Neural progenitor cell (in vitro differentiated cells): ENCODE results near the gene PIP4K2A. TPM values are rescaled to one million over a fixed set of nuclear protein-coding genes. Genes with fewer than 3 reads are reported as not detected.

Experiments
- DNase-seq: peaks from one replicate; pipeline ENCODE4 v3.0.0-alpha.2; 2016; ENCODE audit warnings: low spot score
- H2AFZ ChIP-seq: fragments of 200-600 bp; sonication (generic); replicated peaks from 2 replicates; pipeline ENCODE4 v1.6.1; 2016; ENCODE audit warnings: antibody characterized with exemption
- H3F3A ChIP-seq: fragments of 200-600 bp; sonication (generic); 2 replicates; pipeline ENCODE4 v1.6.1; 2016; ENCODE audit warnings: antibody characterized with exemption, low read depth
- H3K27ac ChIP-seq: fragments of 200-600 bp; sonication (generic); 2 replicates; pipeline ENCODE4 v1.5.1; 2016; ENCODE audit warnings: mild to moderate bottlenecking
- H3K27me3 ChIP-seq: fragments of 200-600 bp; sonication (generic); 2 replicates; pipeline ENCODE4 v1.6.1; 2016; ENCODE audit warnings: mild to moderate bottlenecking, moderate library complexity
- H3K36me3 ChIP-seq: fragments of 200-600 bp; sonication (generic); 2 replicates; pipeline ENCODE4 v1.5.1; 2016
- H3K4me1 ChIP-seq: fragments of 200-600 bp; sonication (generic); 2 replicates; pipeline ENCODE4 v1.6.1; 2016; ENCODE audit warnings: mixed run types
- H3K4me2 ChIP-seq: fragments of 200-600 bp; sonication (generic); 2 replicates; pipeline ENCODE4 v1.6.1; 2016
- H3K4me3 ChIP-seq: fragments of 200-600 bp; sonication (generic); 2 replicates; pipeline ENCODE4 v1.5.1; 2016
- H3K79me2 ChIP-seq: fragments of 200-600 bp; sonication (generic); 2 replicates; pipeline ENCODE4 v1.6.1; 2016; ENCODE audit warnings: low read depth
- H3K9ac ChIP-seq: fragments of 200-600 bp; sonication (generic); 2 replicates; pipeline ENCODE4 v1.6.1; 2016
- H3K9me3 ChIP-seq: fragments of 200-600 bp; sonication (generic); 2 replicates; pipeline ENCODE4 v1.5.1; 2016; ENCODE audit warnings: low read depth
- H4K20me1 ChIP-seq: fragments of 200-600 bp; sonication (generic); 2 replicates; pipeline ENCODE4 v1.6.1; 2016; ENCODE audit warnings: low read depth
- H3K27ac Mint-ChIP-seq: 3 replicates; pipeline ENCODE4 v1.8.0; 2021; ENCODE audit warnings: mixed read lengths
- H3K27me3 Mint-ChIP-seq: 2 replicates; pipeline ENCODE4 v1.8.0; 2022; ENCODE audit warnings: low read depth, mild to moderate bottlenecking, inconsistent platforms, moderate library complexity, mixed read lengths; ENCODE audit not compliant: insufficient read depth
- H3K36me3 Mint-ChIP-seq: 3 replicates; pipeline ENCODE4 v1.8.0; 2021; ENCODE audit warnings: mixed read lengths
- H3K4me1 Mint-ChIP-seq: 3 replicates; pipeline ENCODE4 v1.8.0; 2021; ENCODE audit warnings: mixed read lengths
- H3K4me3 Mint-ChIP-seq: 3 replicates; pipeline ENCODE4 v1.8.0; 2021; ENCODE audit warnings: mild to moderate bottlenecking, moderate library complexity, mixed read lengths
- H3K9me3 Mint-ChIP-seq: 3 replicates; pipeline ENCODE4 v1.8.0; 2020; ENCODE audit warnings: mixed read lengths
- EZH2 ChIP-seq: fragments of 200-600 bp; sonication (generic); IDR thresholded peaks from 2 replicates; pipeline ENCODE4 v1.6.1; 2017; ENCODE audit warnings: antibody characterized with exemption, mild to moderate bottlenecking, moderate library complexity
- EZH2phosphoT487 ChIP-seq: fragments of 200-600 bp; sonication (generic); IDR thresholded peaks from 2 replicates; pipeline ENCODE4 v1.6.1; 2017; ENCODE audit warnings: antibody characterized with exemption
- total RNA-seq: library from RNA; depleted of rRNA; stranded (reverse); fragments of >200 nt; gene quantifications from 2 replicates; pipeline ENCODE4 v1.2.3, GENCODE V29; 2015; ENCODE audit warnings: low replicate concordance
- TF ChIP-seq, protein P1 (sequence below): fragments of 200-600 bp; sonication (generic); IDR thresholded peaks from 2 replicates; pipeline ENCODE4 v1.5.1; 2017; ENCODE audit warnings: antibody characterized with exemption, mild to moderate bottlenecking

PIP4K2A gene
- total RNA-seq, 1 donor from 2014 or later, result 37.6 TPM

DNA sequence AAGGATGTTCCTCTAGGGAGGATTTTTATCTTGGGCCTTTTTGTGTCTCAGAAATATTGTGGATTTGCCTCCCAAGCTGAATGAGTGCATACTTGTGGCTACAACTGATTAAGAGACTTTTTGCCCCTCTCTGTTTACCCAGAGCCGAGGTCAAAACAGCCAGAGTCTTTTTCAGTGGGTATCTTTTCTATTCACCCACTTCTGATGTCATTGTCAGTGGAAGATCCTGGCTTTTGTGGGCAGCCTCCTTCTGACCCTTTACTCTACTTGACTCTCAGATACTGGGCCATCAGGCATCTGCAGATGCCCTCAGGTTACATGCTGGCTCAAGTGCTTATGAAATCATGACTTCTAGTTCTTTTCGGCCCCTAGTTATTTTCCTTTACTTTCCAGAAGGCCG lies 19.6 kb upstream of the PIP4K2A start:
- H3K27ac Mint-ChIP-seq, result no peak overlapping the region
- H3F3A ChIP-seq, result no peaks in the 10 kb centered on the region
- H2AFZ ChIP-seq, result no peak overlapping the region
- no peaks in the 10 kb centered on the region for H3K4me1 ChIP-seq
- no peaks in the 10 kb centered on the region for H3K36me3 Mint-ChIP-seq
- H3K27me3 ChIP-seq, result no peaks in the 10 kb centered on the region
- no peak overlapping the region for H3K4me3 ChIP-seq
- H3K4me3 Mint-ChIP-seq, result no peak overlapping the region
- no peak overlapping the region for H3K27ac ChIP-seq
- H4K20me1 ChIP-seq, result no peaks in the 10 kb centered on the region
- H3K9me3 Mint-ChIP-seq, result no peaks in the 10 kb centered on the region
- no peaks in the 10 kb centered on the region for H3K36me3 ChIP-seq
- DNase-seq, result no peak
- H3K27me3 Mint-ChIP-seq, result peaks cover 2% of the 10 kb centered on the region
- H3K4me1 Mint-ChIP-seq, result no peaks in the 10 kb centered on the region
- no peak overlapping the region for H3K4me2 ChIP-seq
- no peaks in the 10 kb centered on the region for H3K9me3 ChIP-seq
- no peaks in the 10 kb centered on the region for H3K79me2 ChIP-seq
- no peak overlapping the region for H3K9ac ChIP-seq
- TF ChIP-seq EZH2 (no peak), EZH2phosphoT487 (no peak)
- TF ChIP-seq, protein P1, sequence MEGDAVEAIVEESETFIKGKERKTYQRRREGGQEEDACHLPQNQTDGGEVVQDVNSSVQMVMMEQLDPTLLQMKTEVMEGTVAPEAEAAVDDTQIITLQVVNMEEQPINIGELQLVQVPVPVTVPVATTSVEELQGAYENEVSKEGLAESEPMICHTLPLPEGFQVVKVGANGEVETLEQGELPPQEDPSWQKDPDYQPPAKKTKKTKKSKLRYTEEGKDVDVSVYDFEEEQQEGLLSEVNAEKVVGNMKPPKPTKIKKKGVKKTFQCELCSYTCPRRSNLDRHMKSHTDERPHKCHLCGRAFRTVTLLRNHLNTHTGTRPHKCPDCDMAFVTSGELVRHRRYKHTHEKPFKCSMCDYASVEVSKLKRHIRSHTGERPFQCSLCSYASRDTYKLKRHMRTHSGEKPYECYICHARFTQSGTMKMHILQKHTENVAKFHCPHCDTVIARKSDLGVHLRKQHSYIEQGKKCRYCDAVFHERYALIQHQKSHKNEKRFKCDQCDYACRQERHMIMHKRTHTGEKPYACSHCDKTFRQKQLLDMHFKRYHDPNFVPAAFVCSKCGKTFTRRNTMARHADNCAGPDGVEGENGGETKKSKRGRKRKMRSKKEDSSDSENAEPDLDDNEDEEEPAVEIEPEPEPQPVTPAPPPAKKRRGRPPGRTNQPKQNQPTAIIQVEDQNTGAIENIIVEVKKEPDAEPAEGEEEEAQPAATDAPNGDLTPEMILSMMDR, result no peak

DNA sequence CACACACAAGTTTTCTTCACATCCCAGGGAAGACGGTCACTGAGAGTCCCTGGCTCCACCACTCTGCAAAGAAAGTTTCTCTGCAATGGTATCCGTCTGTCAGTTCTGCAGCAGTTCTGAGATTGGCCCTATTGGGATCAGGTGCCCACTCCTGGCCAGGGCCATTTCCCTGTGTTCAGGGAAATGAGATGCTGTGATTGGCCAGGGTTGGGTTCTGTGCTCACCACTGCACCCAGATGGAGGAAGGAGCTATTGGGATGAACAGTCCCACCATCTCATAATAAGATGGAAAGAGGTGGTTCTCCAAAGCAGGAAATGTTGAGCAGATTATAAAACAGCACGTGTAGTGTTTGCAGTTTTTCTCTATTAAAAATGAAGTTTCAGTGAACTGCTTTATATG lies 13.3 kb upstream of the PIP4K2A start:
- no peaks in the 10 kb centered on the region for H3K9me3 Mint-ChIP-seq
- H4K20me1 ChIP-seq, result no peaks in the 10 kb centered on the region
- DNase-seq, result no peak

DNA sequence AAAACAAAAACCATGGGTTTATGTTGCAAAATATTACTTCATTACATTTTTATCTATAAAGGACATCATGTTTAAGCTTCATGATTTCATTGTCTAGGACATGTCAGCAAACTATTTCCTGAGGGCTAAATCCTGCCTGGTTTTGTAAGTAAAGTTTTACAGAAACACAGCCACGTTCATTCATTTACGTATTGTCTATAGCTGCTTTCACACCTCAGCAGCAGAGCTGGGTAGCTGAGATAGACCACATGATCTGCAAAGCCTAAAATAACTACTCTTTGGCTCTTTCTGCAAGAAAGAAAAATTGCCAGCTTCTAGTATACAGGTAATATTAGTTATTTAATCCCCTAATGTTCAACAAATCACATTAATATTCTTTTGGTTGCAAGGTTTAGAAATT lies 12.7 kb upstream of the PIP4K2A start:
- no peaks in the 10 kb centered on the region for H3K27me3 Mint-ChIP-seq
- Histone ChIP-seq H3K9ac (no peak overlapping the region), H3K4me3 (no peak overlapping the region), H3K4me2 (no peak overlapping the region), H2AFZ (peak overlapping the region; percentile 58), H3K27me3 (no peaks in the 10 kb centered on the region), H4K20me1 (no peaks in the 10 kb centered on the region), H3K4me1 (no peaks in the 10 kb centered on the region), H3K36me3 (no peaks in the 10 kb centered on the region), H3K79me2 (no peaks in the 10 kb centered on the region), H3K27ac (no peak overlapping the region), H3K9me3 (no peaks in the 10 kb centered on the region), H3F3A (no peaks in the 10 kb centered on the region)
- no peak for DNase-seq
- no peak overlapping the region for H3K4me3 Mint-ChIP-seq
- no peaks in the 10 kb centered on the region for H3K36me3 Mint-ChIP-seq
- no peaks in the 10 kb centered on the region for H3K9me3 Mint-ChIP-seq
- H3K4me1 Mint-ChIP-seq, result no peaks in the 10 kb centered on the region
- H3K27ac Mint-ChIP-seq, result no peak overlapping the region
- TF ChIP-seq, protein P1, result no peak
- no peak for TF ChIP-seq EZH2

More for the DNA sequence above, 13.3 kb upstream of the PIP4K2A start:
- Histone ChIP-seq H3K4me2 (no peak overlapping the region), H3K9ac (no peak overlapping the region), H3K4me1 (no peaks in the 10 kb centered on the region), H3K36me3 (no peaks in the 10 kb centered on the region), H3K4me3 (no peak overlapping the region), H2AFZ (peak overlapping the region; percentile 58), H3K27ac (no peak overlapping the region), H3K9me3 (no peaks in the 10 kb centered on the region), H3K27me3 (no peaks in the 10 kb centered on the region), H3K79me2 (no peaks in the 10 kb centered on the region), H3F3A (no peaks in the 10 kb centered on the region)
- Mint-ChIP-seq H3K27ac (no peak overlapping the region), H3K4me3 (no peak overlapping the region), H3K4me1 (no peaks in the 10 kb centered on the region), H3K27me3 (no peaks in the 10 kb centered on the region), H3K36me3 (no peaks in the 10 kb centered on the region)
- TF ChIP-seq EZH2 (no peak), EZH2phosphoT487 (no peak)
- TF ChIP-seq, protein P1, result no peak

DNA sequence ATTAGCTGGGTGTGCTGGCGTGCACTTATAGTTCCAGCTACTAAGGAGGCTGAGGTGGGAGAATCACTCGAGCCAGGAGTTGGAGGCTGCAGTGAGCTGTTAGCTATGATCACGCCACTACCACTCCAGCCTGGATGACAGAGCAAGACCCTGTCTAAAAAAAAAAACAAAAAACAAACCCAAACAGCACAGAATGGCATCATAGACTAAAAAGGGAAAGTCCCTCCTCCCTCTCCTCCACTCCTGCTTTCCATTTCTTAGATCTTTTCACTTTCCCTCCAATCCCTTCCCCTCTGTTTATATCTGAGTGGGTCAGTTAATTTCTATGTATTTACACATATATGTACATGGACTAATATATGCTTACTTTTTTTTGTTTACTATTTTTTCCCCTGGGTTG lies 10.4 kb upstream of the PIP4K2A start:
- Histone ChIP-seq H3K36me3 (no peaks in the 10 kb centered on the region), H3K9ac (no peak overlapping the region), H3K27ac (no peak overlapping the region), H3K9me3 (no peaks in the 10 kb centered on the region), H3K4me1 (no peaks in the 10 kb centered on the region), H3K4me3 (no peak overlapping the region), H3K4me2 (no peak overlapping the region), H3K79me2 (no peaks in the 10 kb centered on the region), H3K27me3 (no peaks in the 10 kb centered on the region), H2AFZ (no peak overlapping the region), H4K20me1 (no peaks in the 10 kb centered on the region), H3F3A (no peaks in the 10 kb centered on the region)
- Mint-ChIP-seq H3K4me3 (no peak overlapping the region), H3K27me3 (no peaks in the 10 kb centered on the region), H3K4me1 (no peaks in the 10 kb centered on the region), H3K36me3 (no peaks in the 10 kb centered on the region), H3K27ac (no peak overlapping the region), H3K9me3 (no peaks in the 10 kb centered on the region)
- DNase-seq, result no peak
- TF ChIP-seq, protein P1, result no peak
- TF ChIP-seq EZH2phosphoT487 (no peak), EZH2 (no peak)
